K562 (cell line): ENCODE data around the gene FOXF2. TPM values are rescaled to one million over a fixed set of nuclear protein-coding genes. Genes with fewer than 3 reads are reported as not detected.

ENCODE experiments used
- ATAC-seq: fragments of 200-7000 bp; cut with Tn5 transposase; 3 replicates; pipeline ENCODE4 v1.9.1; 2020; ENCODE audit warnings: moderate library complexity
- BruUV-seq: library from RNA; stranded (reverse); fragments of 400-500 nt; replicated peaks from 2 replicates; lab custom pipeline; 2021; lab: Mats Ljungman, UMichigan
- CTCF ChIA-PET: fragments of 300-600 bp; formaldehyde crosslinking; extraction: SDS; loops from one replicate; lab custom pipeline; 2021; ENCODE audit warnings: low intra/inter-chr PET ratio; lab: Yijun Ruan, JAX
- POLR2A ChIA-PET: fragments of 300-600, 350-650 bp; sonication (Branson Sonifier 250); formaldehyde crosslinking; extraction: SDS; loops from one replicate; lab custom pipeline; 2021; ENCODE audit warnings: antibody characterized with exemption, inconsistent platforms; lab: Yijun Ruan, JAX
- DNase-seq, 4 experiments: peaks; one replicate each; pipeline versions ENCODE4 v3.0.0 to v3.0.0-alpha.2; 2011 to 2018; ENCODE audit warnings: low spot score in 3 of 4, mixed read lengths in 3 of 4; ENCODE audit errors: extremely low read depth in 1 of 4
- FAIRE-seq: peaks from 2 replicates; lab custom pipeline; 2011; peaks lifted over from hg19 to GRCh38; lab: Jason Lieb, UNC
- H2AFZ ChIP-seq: 2 replicates; pipeline ENCODE4 v1.6.0; 2011; ENCODE audit warnings: low read depth, low read length, control low read depth, inconsistent platforms
- H3K27ac ChIP-seq: fragments of 200-600 bp; 3 replicates; pipeline ENCODE4 v1.8.0; 2011; ENCODE audit warnings: low read depth, mild to moderate bottlenecking, control low read depth, inconsistent platforms, low read length, moderate library complexity, mixed read lengths; ENCODE audit errors: extremely low read depth
- H3K27me3 ChIP-seq, 2 experiments: fragments of 300-600 bp in 1 of 2; 2 replicates in 1 of 2; 3 replicates in 1 of 2; pipeline versions ENCODE4 v1.6.0 to v1.8.0; 2011; ENCODE audit warnings: inconsistent platforms in 2 of 2, low read length in 2 of 2, mild to moderate bottlenecking in 1 of 2, mixed read lengths in 1 of 2, moderate library complexity in 1 of 2; ENCODE audit not compliant: control insufficient read depth in 2 of 2, insufficient read depth in 2 of 2
- H3K36me3 ChIP-seq: fragments of 300-600 bp; 3 replicates; pipeline ENCODE4 v1.8.0; 2011; ENCODE audit warnings: mild to moderate bottlenecking, low read length, inconsistent platforms; ENCODE audit not compliant: control insufficient read depth, insufficient read depth
- H3K4me1 ChIP-seq, 2 experiments: fragments of 200-600 bp in 1 of 2; replicated peaks in 1 of 2; 2 replicates in 1 of 2; 3 replicates in 1 of 2; pipeline versions ENCODE4 v1.5.1 to v1.8.0; 2011; ENCODE audit warnings: inconsistent platforms in 2 of 2, low read length in 2 of 2, mild to moderate bottlenecking in 1 of 2, mixed read lengths in 1 of 2, moderate library complexity in 1 of 2; ENCODE audit not compliant: control insufficient read depth in 2 of 2, insufficient read depth in 2 of 2
- H3K4me2 ChIP-seq: 2 replicates; pipeline ENCODE4 v1.6.1; 2011; ENCODE audit warnings: low read length, control low read depth, inconsistent platforms, mixed read lengths; ENCODE audit not compliant: insufficient read depth
- H3K4me3 ChIP-seq: fragments of 200-600 bp; sonication (generic), shearing (Covaris generic); 2 replicates; pipeline ENCODE4 v1.5.1; 2016; ENCODE audit warnings: control low read depth, inconsistent platforms
- H3K79me2 ChIP-seq: fragments of 200-600 bp; 3 replicates; pipeline ENCODE4 v1.8.0; 2011; ENCODE audit warnings: low read length, inconsistent platforms; ENCODE audit not compliant: control insufficient read depth, insufficient read depth
- H3K9ac ChIP-seq, 2 experiments: 2 replicates each; pipeline versions ENCODE4 v1.6.0 to v1.6.1; 2011; ENCODE audit warnings: low read depth in 2 of 2, low read length in 2 of 2, control low read depth in 1 of 2, inconsistent platforms in 1 of 2, mild to moderate bottlenecking in 1 of 2, mixed read lengths in 1 of 2; ENCODE audit not compliant: insufficient read depth in 1 of 2
- H3K9me1 ChIP-seq: one replicate; pipeline ENCODE4 v1.6.0; 2011; ENCODE audit warnings: inconsistent platforms, mild to moderate bottlenecking, low read length, moderate library complexity; ENCODE audit not compliant: control insufficient read depth, insufficient read depth
- H3K9me3 ChIP-seq: replicated peaks from 2 replicates; pipeline ENCODE4 v1.5.1; 2011; ENCODE audit warnings: low read depth, low read length, inconsistent platforms; ENCODE audit not compliant: control insufficient read depth, insufficient read depth
- H4K20me1 ChIP-seq: replicated peaks from 2 replicates; pipeline ENCODE4 v1.6.1; 2011; ENCODE audit warnings: low read length, inconsistent platforms, mixed read lengths; ENCODE audit not compliant: control insufficient read depth, insufficient read depth
- ATF1 ChIP-seq, 2 experiments: fragments of 450-650 bp in 1 of 2; IDR thresholded peaks; 2 replicates each; pipeline ENCODE4 v1.6.1; 2016; ENCODE audit warnings: missing compliant biosample characterization in 1 of 2, missing genetic modification characterization in 1 of 2
- MEF2D ChIP-seq: conservative IDR thresholded peaks from 2 replicates; pipeline ENCODE4 v1.6.1; 2016; ENCODE audit warnings: low read depth, missing genetic modification characterization, missing compliant biosample characterization
- NFIC ChIP-seq: fragments of 450-650 bp; IDR thresholded peaks from 2 replicates; pipeline ENCODE4 v1.6.1; 2017; ENCODE audit warnings: mild to moderate bottlenecking, inconsistent platforms
- RAD21 ChIP-seq, 2 experiments: fragments of 250-450 bp in 1 of 2; fragments of 450-650 bp in 1 of 2; sonication (Bioruptor Pico) in 1 of 2; formaldehyde crosslinking in 1 of 2; IDR thresholded peaks in 1 of 2; conservative IDR thresholded peaks in 1 of 2; 2 replicates each; pipeline versions ENCODE4 v1.4.0 to v1.8.0; 2020 to 2022; ENCODE audit warnings: mild to moderate bottlenecking in 2 of 2, moderate library complexity in 1 of 2
- SMARCA4 ChIP-seq: fragments of 450-650 bp; IDR thresholded peaks from 2 replicates; pipeline ENCODE4 v1.6.1; 2016
- WGBS: fragments of 100-300 bp; shearing (Covaris generic); methylation state at CpG from one replicate; pipeline ENCODE4 v1.1.6; 2016; ENCODE audit warnings: low coverage, mixed read lengths; ENCODE audit not compliant: insufficient coverage; ENCODE audit errors: missing lambda C conversion rate; 5-methylcytosine and 5-hydroxymethylcytosine counted together
- in situ Hi-C: fragments of 300-500 bp; cut with MboI; formaldehyde crosslinking; loops from 4 replicates; pipeline ENCODE4 v1.15.0; 2018; ENCODE audit warnings: inconsistent platforms, mixed read lengths
- intact Hi-C: fragments of 100-400 bp; cut with micrococcal nuclease; formaldehyde crosslinking; loops from 2 replicates; pipeline ENCODE4 v1.14.2; 2022
- polyA plus RNA-seq, 8 experiments: library from polyadenylated mRNA; depleted of rRNA in 4 of 8; stranded (reverse) in 5 of 8; unstranded in 3 of 8; fragments of >200 nt; fragmentation: Nextera tagmentation in 2 of 8; fragmentation: Illumina TruSeq in 1 of 8; extraction: Ambion mirVana in 2 of 8; extraction: Trizol in 1 of 8; gene quantifications; 2 replicates each; pipeline versions ENCODE4 v1.2.1 to v1.2.3, GENCODE V29; 2011 to 2014; ENCODE audit warnings: inconsistent platforms in 1 of 8, missing spikeins in 1 of 8
- total RNA-seq, 7 experiments: library from RNA; depleted of rRNA in 6 of 7; stranded (reverse); fragments of >200 nt in 6 of 7; fragmentation: Illumina TruSeq in 2 of 7; extraction: Trizol in 2 of 7; gene quantifications; 2 replicates each; pipeline versions ENCODE4 v1.2.1 to v1.2.3, GENCODE V29; 2011 to 2021; ENCODE audit warnings: low replicate concordance in 1 of 7
- TF ChIP-seq, protein P1 (sequence below): sonication (generic); formaldehyde crosslinking; IDR thresholded peaks from 2 replicates; pipeline ENCODE4 v1.8.0; 2022; ENCODE audit warnings: missing genetic modification reagents, mild to moderate bottlenecking, moderate library complexity, borderline replicate concordance
- TF ChIP-seq, protein P2 (sequence below): fragments of 450-650 bp; formaldehyde crosslinking; IDR thresholded peaks from 2 replicates; pipeline ENCODE4 v1.4.0; 2020; ENCODE audit warnings: mild to moderate bottlenecking, moderate library complexity
- TF ChIP-seq, protein P3 (sequence below), 2 experiments: fragments of 450-650 bp; formaldehyde crosslinking in 1 of 2; IDR thresholded peaks; 2 replicates each; pipeline versions ENCODE4 v1.4.0 to v1.6.1; 2014 to 2020; ENCODE audit warnings: mild to moderate bottlenecking in 2 of 2, borderline replicate concordance in 1 of 2, low read depth in 1 of 2

Gene FOXF2
- total and polyA plus RNA-seq, 9 of the 15 experiments (the other 6 are each of a cell fraction or from before 2014, with no cell fraction given): not detected

DNA sequence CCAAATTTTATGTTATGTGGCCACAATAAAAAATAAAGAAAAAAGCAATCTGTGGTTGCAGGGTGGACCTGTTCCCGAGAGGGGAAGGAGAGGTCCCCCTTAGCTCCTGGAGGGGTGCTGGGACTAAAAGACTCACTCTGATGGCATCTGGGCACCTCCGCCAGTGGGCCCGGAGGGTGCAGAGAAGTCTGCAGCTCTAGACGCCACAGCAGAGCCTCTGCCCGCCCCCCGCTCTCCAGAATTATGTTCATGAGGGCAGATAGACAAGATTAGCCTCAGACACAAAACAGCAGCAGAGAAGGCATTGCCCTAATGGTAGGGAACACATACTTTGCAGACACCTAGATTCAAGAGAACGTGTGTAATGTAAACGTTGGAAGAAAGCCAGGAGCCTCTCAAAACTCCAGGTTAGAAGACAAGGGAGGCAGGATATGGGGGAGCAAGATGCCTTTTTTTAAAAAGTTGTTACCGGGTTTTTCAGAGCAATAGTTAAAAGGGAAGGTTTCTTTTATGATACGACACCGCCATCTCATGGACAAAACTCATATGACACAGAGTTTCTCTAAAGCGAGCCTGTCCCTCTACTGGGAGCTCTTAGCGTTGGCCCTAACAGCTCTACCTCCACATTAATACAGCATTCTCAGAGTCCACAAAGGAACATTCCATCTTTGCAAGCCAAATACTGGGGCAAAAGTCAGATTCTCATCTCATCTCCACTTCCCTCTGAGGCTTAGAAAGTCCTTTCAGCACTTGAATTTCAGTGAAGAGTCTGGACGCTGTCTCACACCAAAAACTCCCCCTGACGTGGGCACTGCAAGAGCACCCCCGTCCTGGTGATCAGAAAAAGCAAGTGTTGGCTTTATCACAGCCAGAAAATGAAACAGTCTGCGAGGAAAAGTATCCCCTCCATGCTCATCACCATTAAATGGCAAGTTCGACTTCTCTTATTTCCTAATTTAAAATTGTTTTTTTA, 47.2 kb downstream of the FOXF2 start:
- POLR2A ChIA-PET: interaction anchor here (0.9 kb wide), 1 partner anchor 14 kb away, joined by 3 read pairs; no protein-coding TSS in a partner anchor
- no peaks in the 10 kb centered on the region for H3K9me3 ChIP-seq
- H3K36me3 ChIP-seq: no peaks in the 10 kb centered on the region
- H3K27ac ChIP-seq: no peak overlapping the region
- FAIRE-seq (peak; percentile 99), DNase-seq (peak; percentile 73 to 79 (median 76)), ATAC-seq (peak; percentile 99)
- no peaks in the 10 kb centered on the region for H3K79me2 ChIP-seq
- peaks cover 2 to 14% of the 10 kb centered on the region in 2 experiments; a peak in 2 of 5 replicates for H3K27me3 ChIP-seq
- no TSS peak for BruUV-seq
- no peaks in the 10 kb centered on the region for H3K4me1 ChIP-seq
- H2AFZ ChIP-seq: no peak overlapping the region
- H4K20me1 ChIP-seq: no peaks in the 10 kb centered on the region
- no peak overlapping the region for H3K4me2 ChIP-seq
- no peak overlapping the region for H3K9ac ChIP-seq
- in situ Hi-C loops: no loop called here
- intact Hi-C loops: loop anchor here (1.0 to 5.0 kb wide), 3 partner anchors 639 to 1248 kb away; no protein-coding TSS in a partner anchor
- no peak overlapping the region for H3K4me3 ChIP-seq
- WGBS: under 1% methylated on average over 18 of the region's 18 CpGs
- H3K9me1 ChIP-seq: no peaks in the 10 kb centered on the region
- CTCF ChIA-PET: interaction anchor here (0.6 to 2.9 kb wide), 4 partner anchors 39 to 843 kb away, joined by 3 to 14 read pairs (median 12); no protein-coding TSS in a partner anchor
- TF ChIP-seq, protein P1, sequence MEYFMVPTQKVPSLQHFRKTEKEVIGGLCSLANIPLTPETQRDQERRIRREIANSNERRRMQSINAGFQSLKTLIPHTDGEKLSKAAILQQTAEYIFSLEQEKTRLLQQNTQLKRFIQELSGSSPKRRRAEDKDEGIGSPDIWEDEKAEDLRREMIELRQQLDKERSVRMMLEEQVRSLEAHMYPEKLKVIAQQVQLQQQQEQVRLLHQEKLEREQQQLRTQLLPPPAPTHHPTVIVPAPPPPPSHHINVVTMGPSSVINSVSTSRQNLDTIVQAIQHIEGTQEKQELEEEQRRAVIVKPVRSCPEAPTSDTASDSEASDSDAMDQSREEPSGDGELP (CRISPR knock-in tag): no peak
- TF ChIP-seq, protein P2, sequence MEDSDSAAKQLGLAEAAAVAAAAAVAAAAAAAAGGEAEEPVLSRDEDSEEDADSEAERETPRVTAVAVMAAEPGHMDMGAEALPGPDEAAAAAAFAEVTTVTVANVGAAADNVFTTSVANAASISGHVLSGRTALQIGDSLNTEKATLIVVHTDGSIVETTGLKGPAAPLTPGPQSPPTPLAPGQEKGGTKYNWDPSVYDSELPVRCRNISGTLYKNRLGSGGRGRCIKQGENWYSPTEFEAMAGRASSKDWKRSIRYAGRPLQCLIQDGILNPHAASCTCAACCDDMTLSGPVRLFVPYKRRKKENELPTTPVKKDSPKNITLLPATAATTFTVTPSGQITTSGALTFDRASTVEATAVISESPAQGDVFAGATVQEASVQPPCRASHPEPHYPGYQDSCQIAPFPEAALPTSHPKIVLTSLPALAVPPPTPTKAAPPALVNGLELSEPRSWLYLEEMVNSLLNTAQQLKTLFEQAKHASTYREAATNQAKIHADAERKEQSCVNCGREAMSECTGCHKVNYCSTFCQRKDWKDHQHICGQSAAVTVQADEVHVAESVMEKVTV (CRISPR knock-in tag): peak; percentile 51
- TF ChIP-seq, protein P3, sequence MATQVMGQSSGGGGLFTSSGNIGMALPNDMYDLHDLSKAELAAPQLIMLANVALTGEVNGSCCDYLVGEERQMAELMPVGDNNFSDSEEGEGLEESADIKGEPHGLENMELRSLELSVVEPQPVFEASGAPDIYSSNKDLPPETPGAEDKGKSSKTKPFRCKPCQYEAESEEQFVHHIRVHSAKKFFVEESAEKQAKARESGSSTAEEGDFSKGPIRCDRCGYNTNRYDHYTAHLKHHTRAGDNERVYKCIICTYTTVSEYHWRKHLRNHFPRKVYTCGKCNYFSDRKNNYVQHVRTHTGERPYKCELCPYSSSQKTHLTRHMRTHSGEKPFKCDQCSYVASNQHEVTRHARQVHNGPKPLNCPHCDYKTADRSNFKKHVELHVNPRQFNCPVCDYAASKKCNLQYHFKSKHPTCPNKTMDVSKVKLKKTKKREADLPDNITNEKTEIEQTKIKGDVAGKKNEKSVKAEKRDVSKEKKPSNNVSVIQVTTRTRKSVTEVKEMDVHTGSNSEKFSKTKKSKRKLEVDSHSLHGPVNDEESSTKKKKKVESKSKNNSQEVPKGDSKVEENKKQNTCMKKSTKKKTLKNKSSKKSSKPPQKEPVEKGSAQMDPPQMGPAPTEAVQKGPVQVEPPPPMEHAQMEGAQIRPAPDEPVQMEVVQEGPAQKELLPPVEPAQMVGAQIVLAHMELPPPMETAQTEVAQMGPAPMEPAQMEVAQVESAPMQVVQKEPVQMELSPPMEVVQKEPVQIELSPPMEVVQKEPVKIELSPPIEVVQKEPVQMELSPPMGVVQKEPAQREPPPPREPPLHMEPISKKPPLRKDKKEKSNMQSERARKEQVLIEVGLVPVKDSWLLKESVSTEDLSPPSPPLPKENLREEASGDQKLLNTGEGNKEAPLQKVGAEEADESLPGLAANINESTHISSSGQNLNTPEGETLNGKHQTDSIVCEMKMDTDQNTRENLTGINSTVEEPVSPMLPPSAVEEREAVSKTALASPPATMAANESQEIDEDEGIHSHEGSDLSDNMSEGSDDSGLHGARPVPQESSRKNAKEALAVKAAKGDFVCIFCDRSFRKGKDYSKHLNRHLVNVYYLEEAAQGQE (IDR thresholded peaks at IDR 0.05; ENCODE audit: borderline replicate concordance): peak; percentile 60
- TF ChIP-seq, protein P3 (CRISPR knock-in tag; IDR thresholded peaks at IDR 0.05; ENCODE audit: low read depth): no peak
- TF ChIP-seq ATF1 (CRISPR knock-in tag; IDR thresholded peaks at IDR 0.05) (no peak), ATF1 (tag; IDR thresholded peaks at IDR 0.05) (no peak), RAD21 (CRISPR knock-in tag; conservative IDR thresholded peaks at IDR 0.05 in 1 of 2, IDR thresholded peaks at IDR 0.05 in 1 of 2) (peak; percentile 77 to 85), NFIC (no peak), SMARCA4 (no peak), MEF2D (no peak)
